AG09319 (cell line): ENCODE measurements around the gene SLC28A1.

Experiments used
- DNase-seq: peaks from one replicate; pipeline ENCODE4 v3.0.0-alpha.2; 2010; ENCODE audit warnings: low read depth; ENCODE audit errors: extremely low read depth
- TF ChIP-seq, protein P1 (sequence below): IDR thresholded peaks from 2 replicates; pipeline ENCODE4 v1.5.1; 2011; ENCODE audit warnings: low read depth, mild to moderate bottlenecking, inconsistent platforms, low read length, moderate library complexity

SLC28A1 gene

DNA sequence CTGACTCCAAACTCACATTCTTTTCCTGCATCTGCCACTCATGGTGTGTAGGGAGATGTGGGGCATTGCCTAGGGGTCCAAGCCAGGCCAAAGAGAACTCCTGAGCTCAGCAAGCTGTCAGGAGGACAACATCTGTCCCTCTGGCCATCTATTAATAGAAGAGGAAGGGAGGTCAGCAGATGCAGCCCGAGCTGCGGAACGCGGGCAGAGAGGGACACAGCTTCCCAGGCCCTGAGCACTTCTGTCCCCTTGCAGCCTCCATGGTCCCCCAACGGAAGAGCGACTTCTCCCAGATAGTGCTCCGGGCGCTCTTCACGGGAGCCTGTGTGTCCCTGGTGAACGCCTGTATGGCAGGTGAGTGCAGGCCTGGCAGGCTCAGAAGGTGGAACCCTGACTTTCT, 59.8 kb downstream of the SLC28A1 start:
- DNase-seq, result no peak
- TF ChIP-seq, protein P1, sequence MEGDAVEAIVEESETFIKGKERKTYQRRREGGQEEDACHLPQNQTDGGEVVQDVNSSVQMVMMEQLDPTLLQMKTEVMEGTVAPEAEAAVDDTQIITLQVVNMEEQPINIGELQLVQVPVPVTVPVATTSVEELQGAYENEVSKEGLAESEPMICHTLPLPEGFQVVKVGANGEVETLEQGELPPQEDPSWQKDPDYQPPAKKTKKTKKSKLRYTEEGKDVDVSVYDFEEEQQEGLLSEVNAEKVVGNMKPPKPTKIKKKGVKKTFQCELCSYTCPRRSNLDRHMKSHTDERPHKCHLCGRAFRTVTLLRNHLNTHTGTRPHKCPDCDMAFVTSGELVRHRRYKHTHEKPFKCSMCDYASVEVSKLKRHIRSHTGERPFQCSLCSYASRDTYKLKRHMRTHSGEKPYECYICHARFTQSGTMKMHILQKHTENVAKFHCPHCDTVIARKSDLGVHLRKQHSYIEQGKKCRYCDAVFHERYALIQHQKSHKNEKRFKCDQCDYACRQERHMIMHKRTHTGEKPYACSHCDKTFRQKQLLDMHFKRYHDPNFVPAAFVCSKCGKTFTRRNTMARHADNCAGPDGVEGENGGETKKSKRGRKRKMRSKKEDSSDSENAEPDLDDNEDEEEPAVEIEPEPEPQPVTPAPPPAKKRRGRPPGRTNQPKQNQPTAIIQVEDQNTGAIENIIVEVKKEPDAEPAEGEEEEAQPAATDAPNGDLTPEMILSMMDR, result no peak

GRCh38 chr15:84944861-84945260, 60.4 kb downstream of the SLC28A1 start:
- TF ChIP-seq, protein P1, result no peak
- DNase-seq, result no peak

GRCh38 chr15:84946772-84947489, 62.5 kb downstream of the SLC28A1 start:
- TF ChIP-seq, protein P1, result no peak
- no peak for DNase-seq

DNA sequence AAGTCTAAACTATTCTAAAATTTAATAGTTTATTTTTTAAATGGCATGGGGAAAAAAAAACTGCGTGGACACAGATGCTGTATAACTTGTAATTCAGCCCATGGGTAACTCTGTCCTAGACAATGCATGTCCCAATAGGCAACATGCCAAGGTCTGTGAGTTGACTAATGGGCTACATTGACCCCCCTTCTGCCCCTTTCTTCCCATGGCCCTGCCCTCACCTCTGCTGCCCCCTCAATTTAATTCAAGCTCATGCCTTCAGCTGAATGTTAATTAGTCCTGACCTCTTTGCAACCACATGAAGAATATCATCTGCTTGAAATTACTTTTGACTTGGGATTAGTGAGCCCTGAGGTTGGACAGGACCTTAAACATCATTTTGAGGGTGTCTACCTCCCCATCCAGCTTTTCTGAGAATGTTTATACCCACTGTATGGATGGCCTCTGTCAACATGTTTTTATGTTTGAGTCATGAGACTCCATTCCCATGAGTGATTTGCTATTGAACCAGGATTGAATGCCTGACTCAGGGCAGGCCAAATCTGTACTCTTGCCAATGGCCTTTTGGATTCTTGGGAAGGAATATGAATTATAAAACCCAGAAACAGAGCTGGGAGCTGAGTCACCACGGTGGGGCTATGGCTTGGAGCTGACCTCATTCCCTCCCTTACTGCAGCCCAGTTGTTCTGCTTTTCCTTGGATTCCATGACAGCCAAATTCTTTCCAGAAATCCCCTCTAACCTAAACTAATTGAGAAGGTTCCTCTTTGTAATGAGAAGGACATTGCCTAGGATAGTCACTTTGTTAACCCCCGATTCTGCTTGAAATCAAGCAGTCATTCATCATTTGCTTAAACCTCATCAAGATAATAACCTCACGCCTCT, 63.7 kb downstream of the SLC28A1 start:
- TF ChIP-seq, protein P1, result no peak
- peak; percentile 84 for DNase-seq

- TF ChIP-seq, protein P1, result no peak
- peak; percentile 43 for DNase-seq
These were observed 64.6 kb downstream of the SLC28A1 start for GRCh38 chr15:84949043-84949442.

DNA sequence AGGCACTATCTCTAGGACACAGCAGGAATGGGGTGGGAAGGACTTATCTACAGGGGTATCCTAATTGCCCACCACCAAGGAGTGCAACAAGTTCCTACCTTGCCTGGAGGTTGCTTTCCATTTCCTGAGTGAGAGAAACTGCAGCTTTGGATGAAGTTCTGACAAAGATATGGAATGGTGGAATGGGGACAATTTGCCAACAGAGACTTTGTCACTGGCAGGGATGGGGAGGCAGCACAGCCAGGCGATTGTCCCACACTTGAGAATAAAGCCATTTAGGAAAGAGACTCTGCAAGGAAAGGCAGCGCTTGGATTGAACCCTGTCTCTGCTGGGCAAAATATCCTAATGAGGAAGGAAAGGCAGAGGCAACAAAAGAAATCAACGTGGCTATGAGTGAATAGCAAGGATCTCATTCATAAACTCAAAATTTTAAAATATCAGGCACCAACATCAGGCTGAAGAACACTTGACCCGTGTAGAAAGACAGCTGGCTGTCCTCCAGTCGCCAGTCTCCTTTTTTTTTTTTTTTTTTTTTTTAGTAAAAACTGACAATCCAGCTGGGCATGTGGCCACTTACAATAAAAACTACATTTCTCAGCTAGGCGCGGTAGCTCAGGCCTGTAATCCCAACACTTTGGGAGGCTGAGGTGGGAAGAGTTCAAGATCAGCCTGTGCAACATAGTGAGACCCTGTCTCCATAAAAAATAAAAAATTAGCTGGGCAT, 65.5 kb downstream of the SLC28A1 start:
- no peak for DNase-seq
- TF ChIP-seq, protein P1, result no peak
